Cardiac muscle cell (in vitro differentiated cells and primary cell): ENCODE results near the gene CEBPZOS. TPM values are rescaled to one million over a fixed set of nuclear protein-coding genes. Genes with fewer than 3 reads are reported as not detected.

ENCODE experiments used
- DNase-seq, 2 donors: peaks; one replicate each; pipeline versions ENCODE4 v3.0.0 to v3.0.0-alpha.2; 2010 to 2017; ENCODE audit warnings: low read depth in 1 of 2, low spot score in 1 of 2
- H3K27ac ChIP-seq: fragments of 200-600 bp; sonication (generic); 2 replicates; pipeline ENCODE4 v1.5.1; 2016
- H3K27me3 ChIP-seq: fragments of 200-600 bp; sonication (generic); 2 replicates; pipeline ENCODE4 v1.6.0; 2016; ENCODE audit warnings: control low read depth
- H3K36me3 ChIP-seq: fragments of 200-600 bp; sonication (generic); 2 replicates; pipeline ENCODE4 v1.5.1; 2016; ENCODE audit warnings: control low read depth
- H3K4me1 ChIP-seq: fragments of 200-600 bp; sonication (generic); 2 replicates; pipeline ENCODE4 v1.8.1; 2017; ENCODE audit warnings: low read depth, mild to moderate bottlenecking, mixed run types
- H3K4me3 ChIP-seq: fragments of 200-600 bp; sonication (generic); 2 replicates; pipeline ENCODE4 v1.5.1; 2016; ENCODE audit warnings: mild to moderate bottlenecking
- H3K9me3 ChIP-seq: fragments of 200-600 bp; sonication (generic); 2 replicates; pipeline ENCODE4 v1.5.1; 2017; ENCODE audit warnings: low read depth, mild to moderate bottlenecking, control low read depth
- CTCF ChIP-seq: IDR thresholded peaks from 2 replicates; pipeline ENCODE4 v1.5.1; 2012; ENCODE audit warnings: low read depth, mild to moderate bottlenecking, low read length
- polyA plus RNA-seq: library from polyadenylated mRNA; unstranded; fragments of >200 nt; fragmentation: Nextera tagmentation; extraction: Ambion mirVana; gene quantifications from 2 replicates; pipeline ENCODE4 v1.2.1, GENCODE V29; 2016
- total RNA-seq: library from RNA; depleted of rRNA; stranded (reverse); fragments of >200 nt; gene quantifications from 2 replicates; pipeline ENCODE4 v1.2.3, GENCODE V29; 2016

CEBPZOS gene
- total and polyA plus RNA-seq, 2 experiments from 2014 or later = 10.6 to 25.4 TPM

- no peak for DNase-seq
- Histone ChIP-seq H3K36me3 (no peaks in the 10 kb centered on the region), H3K27me3 (no peaks in the 10 kb centered on the region), H3K27ac (no peak within 1 kb of the TSS), H3K9me3 (no peaks in the 10 kb centered on the region), H3K4me1 (no peaks in the 10 kb centered on the region), H3K4me3 (no peak within 1 kb of the TSS)
- no peak for TF ChIP-seq CTCF
Measured at GRCh38 chr2:37188570-37188969, 7.7 kb upstream of the CEBPZOS start, which contains the start of gene SULT6B1. SULT6B1 (minus strand) TSS chr2:37188670; CDS start chr2:37188640, 30 bp downstream.

- no peaks in the 10 kb centered on the region for H3K9me3 ChIP-seq
- no peak overlapping the region for H3K27ac ChIP-seq
- no peaks in the 10 kb centered on the region for H3K36me3 ChIP-seq
- peak; percentile 14 for TF ChIP-seq CTCF
- no peak overlapping the region for H3K4me3 ChIP-seq
- H3K4me1 ChIP-seq = no peaks in the 10 kb centered on the region
- H3K27me3 ChIP-seq = no peaks in the 10 kb centered on the region
- peak in 1 of 2 donors; percentile 83 for DNase-seq
Measured at GRCh38 chr2:37189452-37190153, 6.7 kb upstream of the CEBPZOS start.

- TF ChIP-seq CTCF = no peak
Measured at GRCh38 chr2:37190290-37190689, 6.0 kb upstream of the CEBPZOS start.

GRCh38 chr2:37191253-37191652 is 5.0 kb upstream of the CEBPZOS start:
- H3K4me1 ChIP-seq = no peaks in the 10 kb centered on the region
- H3K27ac ChIP-seq = no peak overlapping the region
- no peak overlapping the region for H3K4me3 ChIP-seq
- TF ChIP-seq CTCF = no peak
- no peak for DNase-seq
- H3K36me3 ChIP-seq = no peaks in the 10 kb centered on the region
- H3K9me3 ChIP-seq = no peaks in the 10 kb centered on the region
- no peaks in the 10 kb centered on the region for H3K27me3 ChIP-seq

More at GRCh38 chr2:37190290-37190689, 6.0 kb upstream of the CEBPZOS start:
- H3K27ac ChIP-seq = no peak overlapping the region
- H3K4me1 ChIP-seq = no peaks in the 10 kb centered on the region
- no peak overlapping the region for H3K4me3 ChIP-seq
- DNase-seq = no peak
- H3K36me3 ChIP-seq = no peaks in the 10 kb centered on the region
- H3K27me3 ChIP-seq = no peaks in the 10 kb centered on the region
- H3K9me3 ChIP-seq = no peaks in the 10 kb centered on the region

GRCh38 chr2:37191747-37192146 is 4.5 kb upstream of the CEBPZOS start:
- DNase-seq = no peak
- H3K27ac ChIP-seq = no peak overlapping the region
- H3K9me3 ChIP-seq = no peaks in the 10 kb centered on the region
- no peak for TF ChIP-seq CTCF
- no peak overlapping the region for H3K4me3 ChIP-seq
- no peaks in the 10 kb centered on the region for H3K36me3 ChIP-seq
- H3K27me3 ChIP-seq = no peaks in the 10 kb centered on the region
- H3K4me1 ChIP-seq = no peaks in the 10 kb centered on the region
